ENCODE results near the gene RYR3.
"Not testable (repeated sequence)": the region's sequence is repeated elsewhere in the genome, so short reads cannot be mapped to it uniquely, and the experiment has no call there.

RYR3 gene

GRCh38 chr15:33795070-33795469 lies 484.3 kb downstream of the RYR3 start:
- no peak for DNase-seq

- no peak for DNase-seq
Observed at GRCh38 chr15:33797651-33798050, 486.9 kb downstream of the RYR3 start.

DNA sequence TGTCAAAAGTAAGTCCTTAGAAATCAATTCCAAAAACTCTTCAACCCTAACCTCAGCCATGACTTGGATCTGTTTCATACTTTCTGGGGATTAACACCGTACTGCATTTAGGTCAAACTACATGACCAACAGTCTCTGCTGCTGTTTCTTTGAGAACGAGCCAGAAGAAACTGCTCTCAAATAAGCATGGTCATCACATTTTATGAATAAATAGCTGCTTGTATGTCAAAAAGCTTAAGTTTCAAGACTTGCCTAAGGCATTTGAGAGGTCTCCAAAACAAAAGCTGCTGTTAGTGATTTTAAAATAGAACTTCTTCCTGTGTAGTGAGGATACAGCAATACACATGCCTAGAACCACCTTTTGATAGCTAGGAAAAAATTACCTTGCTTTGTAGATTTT lies 491.2 kb downstream of the RYR3 start:
- DNase-seq: no peak

GRCh38 chr15:33807665-33808064 lies 496.9 kb downstream of the RYR3 start:
- no peak for DNase-seq

DNA sequence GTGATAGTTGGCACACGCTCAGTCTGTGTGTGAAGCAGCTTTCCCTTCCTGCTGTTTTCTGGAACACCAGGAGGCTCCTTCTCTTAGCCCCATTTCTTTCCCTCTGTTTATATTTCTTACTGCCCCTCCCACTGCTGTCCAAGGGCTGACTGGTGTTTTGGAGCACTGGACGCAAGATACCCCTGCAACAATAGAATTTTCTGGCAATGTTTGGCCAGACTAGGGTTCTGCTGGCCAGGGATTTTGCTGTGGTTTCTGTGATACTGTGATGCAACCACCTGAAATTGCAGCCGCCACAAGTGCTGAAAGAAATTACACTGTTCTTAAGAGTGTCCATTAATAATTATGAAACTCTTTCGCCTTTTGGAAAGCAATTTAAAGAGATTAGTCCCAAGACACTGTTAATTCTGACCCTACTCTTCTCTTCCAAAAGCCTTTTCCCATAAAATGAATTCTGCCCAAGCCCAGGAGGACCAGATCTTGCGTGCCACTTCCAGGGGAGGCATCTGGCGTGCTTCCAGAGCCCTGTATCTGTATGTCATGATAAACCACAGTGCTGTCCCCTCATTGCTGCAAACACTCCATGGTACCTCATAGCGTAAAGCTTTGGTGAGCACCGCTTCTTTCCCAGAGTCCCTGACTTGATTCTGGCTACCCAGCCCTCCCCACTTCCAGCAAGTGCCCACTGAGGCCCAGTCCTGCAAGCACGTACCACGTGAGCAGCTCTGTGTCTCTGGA lies 498.1 kb downstream of the RYR3 start:
- DNase-seq: no peak

DNA sequence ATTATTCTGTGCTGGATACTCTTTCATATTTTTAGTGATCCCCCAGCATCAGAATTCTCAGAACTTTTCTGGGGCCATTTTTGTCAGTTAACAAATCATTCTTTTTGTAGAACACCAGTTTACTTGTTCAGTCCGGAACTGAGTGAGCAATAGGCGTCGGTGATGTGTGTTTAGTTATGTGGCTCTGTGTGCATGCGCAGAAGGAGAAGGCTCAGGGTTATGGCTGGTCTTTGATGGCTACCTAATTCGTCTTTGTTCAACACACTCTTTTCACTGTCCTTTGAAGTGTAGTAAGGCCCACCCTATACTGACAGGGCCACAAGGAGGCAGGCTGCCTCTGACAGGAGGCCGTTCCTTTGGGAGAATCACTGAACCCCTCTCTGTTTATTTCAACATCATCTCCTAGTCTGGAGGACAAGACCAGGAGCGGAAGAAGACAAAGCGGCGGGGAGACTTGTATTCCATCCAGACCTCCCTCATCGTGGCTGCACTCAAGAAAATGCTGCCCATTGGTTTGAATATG lies 499.4 kb downstream of the RYR3 start:
- no peak for DNase-seq

DNA sequence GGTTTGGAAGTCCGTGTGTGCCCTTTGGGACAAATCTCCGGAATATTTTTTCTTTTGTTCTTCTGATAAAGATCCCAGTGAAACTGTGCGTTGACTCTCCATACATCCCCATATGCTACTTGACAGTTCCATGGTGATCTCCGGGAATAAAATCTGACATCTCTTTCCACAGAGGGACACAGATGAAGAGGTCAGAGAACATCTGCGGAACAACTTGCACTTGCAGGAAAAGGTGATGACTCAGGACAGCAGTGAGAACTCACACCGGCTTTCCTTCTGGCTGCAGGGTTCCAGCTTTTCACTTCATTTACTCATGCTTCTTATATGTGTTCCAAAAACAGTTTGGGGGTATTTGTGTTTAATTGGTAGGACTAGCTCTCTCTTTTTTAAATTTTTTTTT lies 500.0 kb downstream of the RYR3 start:
- no peak for DNase-seq

GRCh38 chr15:33813891-33814290 lies 503.1 kb downstream of the RYR3 start:
- no peak for DNase-seq

DNA sequence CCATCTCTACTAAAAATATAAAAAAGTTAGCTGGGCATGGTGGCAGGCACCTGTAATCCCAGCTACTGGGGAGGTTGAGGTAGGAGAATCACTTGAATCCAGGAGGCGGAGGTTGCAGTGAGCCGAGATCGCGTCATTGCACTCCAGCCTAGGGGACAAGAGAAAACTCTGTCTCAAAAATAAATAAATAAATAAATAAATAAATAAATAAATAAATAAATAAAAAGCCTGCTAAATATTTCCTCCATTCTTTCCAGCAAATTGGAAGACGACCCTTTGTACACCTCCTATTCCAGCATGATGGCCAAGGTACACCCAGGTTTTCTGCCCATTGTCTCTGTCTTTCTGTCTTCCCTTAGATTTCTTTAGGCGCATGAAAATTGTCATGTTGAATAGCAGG lies 508.7 kb downstream of the RYR3 start:
- not testable (repeated sequence) for DNase-seq

DNA sequence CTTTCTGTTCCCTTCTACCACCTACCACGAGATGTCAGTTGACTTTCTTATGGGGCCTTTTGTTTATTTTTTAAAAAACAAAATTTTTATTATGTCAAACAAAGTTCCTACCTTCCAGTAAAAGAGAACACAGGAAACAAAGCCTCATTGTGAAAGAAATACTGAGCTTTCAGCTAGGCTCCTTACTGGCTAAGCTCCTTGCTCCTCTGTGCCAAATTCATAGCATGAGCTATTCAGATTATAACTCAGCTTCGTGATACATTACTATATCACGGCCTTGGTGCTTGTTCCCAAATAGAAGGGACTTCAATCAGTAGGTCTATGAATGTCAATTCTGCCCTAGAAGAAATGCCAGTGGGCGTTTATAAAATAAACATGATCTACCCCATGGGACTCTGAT lies 511.7 kb downstream of the RYR3 start:
- DNase-seq: no peak

- no peak for DNase-seq
Observed at GRCh38 chr15:33823119-33823518, 512.4 kb downstream of the RYR3 start.

DNA sequence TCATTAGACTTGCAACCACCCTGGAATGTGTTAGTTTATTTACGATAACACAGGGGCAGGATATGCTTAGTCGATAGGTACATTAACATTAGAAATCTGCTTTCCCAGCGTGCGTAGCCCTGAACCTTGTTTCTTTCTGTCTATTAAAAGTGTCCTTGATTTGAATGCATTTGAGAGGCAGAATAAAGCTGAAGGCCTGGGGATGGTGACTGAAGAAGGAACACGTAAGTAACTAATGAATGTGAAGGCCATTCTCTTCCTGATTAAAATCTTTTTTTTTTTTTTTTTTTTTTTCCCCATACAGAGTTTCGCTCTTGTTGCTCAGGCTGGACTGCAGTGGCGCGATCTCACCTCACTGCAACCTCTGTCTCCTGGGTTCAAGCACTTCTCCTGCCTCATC lies 514.7 kb downstream of the RYR3 start:
- DNase-seq: no peak

DNA sequence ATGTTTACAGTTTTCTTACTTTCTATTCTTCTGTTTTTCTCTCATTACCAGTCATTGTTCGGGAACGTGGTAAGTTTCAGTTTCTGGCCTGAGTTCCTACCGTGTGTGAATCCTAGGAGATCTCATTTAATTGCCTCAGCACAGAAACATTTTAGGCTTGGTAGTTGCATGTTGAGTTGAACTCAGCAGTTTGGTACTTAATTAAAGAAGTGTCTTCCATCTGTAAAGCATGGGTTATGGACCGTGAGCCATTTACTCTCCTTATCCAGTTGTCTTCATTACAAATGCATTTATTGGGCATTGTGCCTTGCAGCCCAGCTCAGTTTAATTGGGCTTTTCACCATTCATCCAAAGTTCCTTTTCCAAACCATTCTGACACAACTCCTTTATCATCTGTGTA lies 515.4 kb downstream of the RYR3 start:
- no peak for DNase-seq

- no peak for DNase-seq
Observed at GRCh38 chr15:33830351-33830750, 519.6 kb downstream of the RYR3 start.

DNA sequence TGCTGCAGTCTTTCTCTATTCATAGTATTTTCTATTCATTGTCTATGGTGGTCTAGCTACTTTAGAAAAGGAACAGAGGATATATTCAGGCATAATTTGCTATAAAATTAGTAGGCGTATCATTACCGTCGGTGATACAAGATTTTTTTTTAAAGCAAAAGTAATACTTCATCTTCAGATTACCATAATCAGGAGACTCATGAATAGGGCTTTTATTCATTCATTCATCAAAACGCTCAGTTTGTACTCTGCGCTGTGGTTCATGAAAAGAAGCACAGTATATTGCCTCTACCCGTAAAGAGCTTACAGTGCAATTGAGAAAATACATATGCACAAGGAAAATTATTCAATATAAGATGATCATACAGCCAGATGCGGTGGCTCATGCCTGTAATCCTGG lies 520.9 kb downstream of the RYR3 start:
- no peak for DNase-seq

GRCh38 chr15:33834892-33835743 lies 524.4 kb downstream of the RYR3 start:
- DNase-seq: no peak

DNA sequence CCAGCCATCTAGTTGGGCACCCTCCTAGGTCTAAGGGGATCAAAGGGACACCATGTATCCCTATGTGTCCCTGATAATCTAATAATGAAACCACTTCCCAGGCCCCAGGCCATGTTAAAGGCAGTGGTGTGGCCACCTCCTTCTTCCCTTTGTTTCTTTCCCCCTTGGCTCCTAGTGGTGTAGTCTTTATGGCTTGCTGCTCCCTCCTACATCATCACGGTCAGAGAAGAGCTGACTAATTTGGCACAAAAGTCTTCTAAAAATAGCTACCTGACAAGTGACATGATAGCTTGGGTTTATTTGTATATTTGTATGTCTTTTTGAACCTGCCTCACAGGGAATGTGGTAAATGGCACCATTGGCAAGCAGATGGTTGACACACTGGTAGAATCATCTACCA lies 526.5 kb downstream of the RYR3 start:
- DNase-seq: no peak

DNA sequence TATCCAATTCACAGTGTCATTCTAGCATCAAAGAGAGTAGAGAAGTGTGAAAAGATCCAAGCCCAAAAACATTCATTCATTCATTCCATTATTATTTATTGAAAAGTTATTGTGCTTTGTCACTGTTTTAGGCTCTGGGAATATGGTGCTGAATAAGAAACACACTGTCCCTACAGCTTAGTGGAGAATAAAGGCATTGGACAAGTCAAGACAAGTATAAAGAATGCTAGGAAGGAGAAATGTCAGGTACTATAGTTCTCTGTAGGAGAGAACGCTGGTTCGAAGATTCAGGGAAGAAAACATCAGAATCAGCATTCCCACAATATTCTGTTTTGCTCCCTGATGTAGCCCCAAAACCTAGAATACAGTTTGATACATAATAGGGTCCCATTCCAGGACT lies 528.8 kb downstream of the RYR3 start:
- DNase-seq: no peak

GRCh38 chr15:33840615-33841014 lies 529.8 kb downstream of the RYR3 start:
- DNase-seq: no peak

DNA sequence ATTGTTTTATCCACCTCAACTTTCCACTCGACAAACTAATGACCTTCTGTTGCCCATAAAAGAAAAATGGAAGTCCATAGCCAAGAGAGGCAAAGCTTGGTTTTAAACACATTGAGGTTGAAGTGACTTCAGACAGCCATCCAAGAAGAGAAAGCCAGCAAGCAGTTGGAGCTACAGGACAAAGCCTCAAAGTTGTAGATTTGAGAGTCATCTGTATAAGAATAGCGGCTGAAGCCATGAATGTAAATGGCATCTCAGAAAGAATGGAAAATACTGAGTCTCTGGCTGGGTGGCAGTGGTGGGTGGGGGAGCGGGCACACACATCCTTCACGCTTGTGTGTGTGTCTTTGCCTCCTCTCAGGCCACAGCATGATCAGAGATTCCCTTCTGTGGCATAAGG lies 533.4 kb downstream of the RYR3 start:
- DNase-seq: no peak

DNA sequence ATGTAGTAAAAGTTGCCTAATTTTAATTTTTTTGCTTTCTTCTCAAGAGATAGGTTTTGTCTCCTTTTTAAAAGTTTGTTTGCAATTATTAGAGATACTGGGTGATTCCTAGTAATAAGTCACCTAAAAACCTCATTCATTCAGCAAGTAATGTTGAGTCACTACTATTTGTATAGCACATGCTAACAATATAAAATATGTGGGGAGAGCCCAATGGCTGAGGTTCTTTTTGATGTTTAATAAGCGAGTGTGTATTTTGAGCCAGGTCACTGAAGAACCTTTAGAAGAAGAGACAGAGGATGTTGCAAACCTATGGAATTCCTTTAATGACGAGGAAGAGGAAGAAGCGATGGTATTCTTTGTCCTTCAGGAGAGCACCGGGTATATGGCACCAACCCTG lies 533.8 kb downstream of the RYR3 start:
- DNase-seq: no peak

DNA sequence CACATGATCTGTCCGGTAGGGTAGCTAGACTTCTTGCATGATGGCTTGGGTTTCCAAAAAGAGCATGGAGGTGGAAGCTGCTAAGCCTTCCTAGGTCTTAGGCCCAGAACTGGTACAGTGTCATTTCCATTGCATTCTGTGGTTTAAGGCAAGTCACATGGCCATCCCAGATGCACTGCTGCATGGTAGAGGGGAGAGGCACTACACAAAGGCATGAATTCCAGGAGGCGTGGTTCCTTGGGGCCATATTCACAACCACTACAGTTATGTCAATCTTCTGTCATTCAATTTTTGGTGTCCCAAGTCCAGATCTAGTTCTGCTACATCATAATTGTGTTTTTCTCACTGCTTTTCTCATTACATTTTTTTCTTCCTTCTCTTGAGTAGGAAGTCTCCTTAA lies 535.4 kb downstream of the RYR3 start:
- DNase-seq: no peak

- DNase-seq: no peak
Observed at GRCh38 chr15:33846862-33847261, 536.1 kb downstream of the RYR3 start.

GRCh38 chr15:33848011-33848410 lies 537.2 kb downstream of the RYR3 start:
- no peak for DNase-seq
